ENCODE results near the gene TGFBR3.

TGFBR3 gene

DNA sequence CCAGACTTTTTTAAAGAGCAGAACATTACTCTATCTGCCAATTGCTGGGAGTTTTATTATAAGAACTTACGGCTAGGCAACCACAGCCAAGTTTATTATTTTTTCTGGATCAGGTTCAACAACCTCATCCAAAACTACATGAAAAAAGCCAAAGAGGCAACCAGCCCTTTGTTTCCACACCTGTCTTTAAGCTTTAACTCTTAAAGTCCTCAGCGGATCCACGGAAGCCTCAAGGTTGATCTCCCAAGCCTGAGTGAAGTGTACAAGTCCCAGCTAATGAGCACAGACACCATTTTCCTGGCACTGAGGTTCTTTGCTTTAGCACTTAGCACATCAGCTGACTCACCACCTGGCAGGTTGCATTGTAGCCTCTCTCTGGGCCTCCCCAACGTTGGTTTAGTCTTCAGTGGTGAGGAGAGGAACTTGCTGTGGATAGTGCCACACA lies 143.1 kb downstream of the TGFBR3 start:
- Histone ChIP-seq H3K4me3 (ENCODE audit: low read length) (no peak overlapping the region), H3K9me3 (ENCODE audit: control insufficient read depth, low read depth, low read length) (no peaks in the 10 kb centered on the region), H3K27ac (ENCODE audit: low read length) (no peak overlapping the region), H3K4me1 (ENCODE audit: control insufficient read depth, low read depth, low read length) (no peaks in the 10 kb centered on the region), H3K27me3 (ENCODE audit: control insufficient read depth, insufficient read depth, low read length) (no peaks in the 10 kb centered on the region), H3K9ac (ENCODE audit: low read length) (no peak overlapping the region), H3K36me3 (ENCODE audit: control insufficient read depth, low read depth, low read length) (no peaks in the 10 kb centered on the region)

- H3K9me3 ChIP-seq (ENCODE audit: control insufficient read depth, low read depth, low read length) = no peaks in the 10 kb centered on the region
- H3K27ac ChIP-seq (ENCODE audit: low read length) = no peak overlapping the region
- no peak overlapping the region for H3K4me3 ChIP-seq (ENCODE audit: low read length)
- peaks cover 6% of the 10 kb centered on the region for H3K4me1 ChIP-seq (ENCODE audit: control insufficient read depth, low read depth, low read length)
- H3K36me3 ChIP-seq (ENCODE audit: control insufficient read depth, low read depth, low read length) = no peaks in the 10 kb centered on the region
- H3K27me3 ChIP-seq (ENCODE audit: control insufficient read depth, insufficient read depth, low read length) = no peaks in the 10 kb centered on the region
- no peak overlapping the region for H3K9ac ChIP-seq (ENCODE audit: low read length)
Observed at GRCh38 chr1:91741906-91742305, 144.0 kb downstream of the TGFBR3 start.

- Histone ChIP-seq H3K4me3 (ENCODE audit: low read length) (no peak overlapping the region), H3K4me1 (ENCODE audit: control insufficient read depth, low read depth, low read length) (peaks cover 7% of the 10 kb centered on the region), H3K36me3 (ENCODE audit: control insufficient read depth, low read depth, low read length) (no peaks in the 10 kb centered on the region), H3K27ac (ENCODE audit: low read length) (no peak overlapping the region), H3K27me3 (ENCODE audit: control insufficient read depth, insufficient read depth, low read length) (no peaks in the 10 kb centered on the region), H3K9me3 (ENCODE audit: control insufficient read depth, low read depth, low read length) (no peaks in the 10 kb centered on the region), H3K9ac (ENCODE audit: low read length) (no peak overlapping the region)
Observed at GRCh38 chr1:91741301-91741700, 144.7 kb downstream of the TGFBR3 start.

- Histone ChIP-seq H3K27ac (ENCODE audit: low read length) (no peak overlapping the region), H3K4me3 (ENCODE audit: low read length) (no peak overlapping the region), H3K9ac (ENCODE audit: low read length) (no peak overlapping the region), H3K36me3 (ENCODE audit: control insufficient read depth, low read depth, low read length) (no peaks in the 10 kb centered on the region), H3K9me3 (ENCODE audit: control insufficient read depth, low read depth, low read length) (no peaks in the 10 kb centered on the region), H3K27me3 (ENCODE audit: control insufficient read depth, insufficient read depth, low read length) (no peaks in the 10 kb centered on the region), H3K4me1 (ENCODE audit: control insufficient read depth, low read depth, low read length) (peaks cover 7% of the 10 kb centered on the region)
Observed at GRCh38 chr1:91737650-91738049, 148.3 kb downstream of the TGFBR3 start.

DNA sequence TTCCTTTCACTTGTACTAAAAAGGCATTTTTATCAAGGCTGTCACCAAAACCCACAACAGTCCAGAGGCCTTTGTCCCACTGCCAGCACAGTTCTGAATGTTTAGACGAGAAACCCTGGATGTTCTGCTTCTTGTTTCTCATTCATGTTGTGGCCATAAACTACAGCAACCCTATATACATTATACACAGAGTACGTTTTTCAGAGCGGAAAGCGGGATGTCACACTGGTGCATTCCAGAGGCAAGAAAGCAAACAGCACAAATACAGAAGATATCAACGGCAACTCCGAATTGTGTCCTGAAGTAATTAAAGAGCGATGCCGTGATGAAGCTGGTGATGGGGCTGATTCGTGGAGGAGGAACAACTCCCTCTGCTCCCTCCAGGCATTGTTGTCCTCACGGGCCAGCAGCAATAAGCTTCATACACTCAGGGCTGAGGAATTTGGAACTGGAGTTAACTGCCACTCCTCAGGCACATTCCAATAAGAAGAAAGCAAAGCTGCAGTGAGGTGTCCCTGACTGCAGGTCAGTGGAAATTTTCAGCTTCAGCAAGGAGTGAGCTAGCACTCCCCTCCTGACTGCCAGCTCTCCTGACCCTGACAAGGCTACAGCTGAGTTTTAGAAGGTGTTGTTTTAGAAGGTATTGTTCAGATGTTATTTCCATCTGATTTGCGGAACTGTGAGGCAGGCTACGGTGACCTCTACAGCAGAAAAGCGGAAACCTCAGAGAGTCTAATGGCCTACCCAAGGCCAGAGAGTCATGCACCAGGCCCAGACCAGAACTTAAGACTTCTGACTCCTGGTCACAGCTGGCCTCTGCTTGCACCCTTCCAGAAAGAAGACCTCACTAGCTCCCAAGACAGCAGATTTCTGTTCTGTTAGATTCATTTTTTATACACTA lies 149.0 kb downstream of the TGFBR3 start:
- H3K9ac ChIP-seq (ENCODE audit: low read length) = no peak overlapping the region
- H3K9me3 ChIP-seq (ENCODE audit: control insufficient read depth, low read depth, low read length) = no peaks in the 10 kb centered on the region
- H3K27me3 ChIP-seq (ENCODE audit: control insufficient read depth, insufficient read depth, low read length) = no peaks in the 10 kb centered on the region
- H3K27ac ChIP-seq (ENCODE audit: low read length) = no peak overlapping the region
- H3K36me3 ChIP-seq (ENCODE audit: control insufficient read depth, low read depth, low read length) = no peaks in the 10 kb centered on the region
- H3K4me3 ChIP-seq (ENCODE audit: low read length) = no peak overlapping the region
- peaks cover 11% of the 10 kb centered on the region for H3K4me1 ChIP-seq (ENCODE audit: control insufficient read depth, low read depth, low read length)

GRCh38 chr1:91736146-91736714 lies 149.7 kb downstream of the TGFBR3 start:
- Histone ChIP-seq H3K4me3 (ENCODE audit: low read length) (no peak overlapping the region), H3K9me3 (ENCODE audit: control insufficient read depth, low read depth, low read length) (no peaks in the 10 kb centered on the region), H3K27ac (ENCODE audit: low read length) (no peak overlapping the region), H3K27me3 (ENCODE audit: control insufficient read depth, insufficient read depth, low read length) (no peaks in the 10 kb centered on the region), H3K9ac (ENCODE audit: low read length) (no peak overlapping the region), H3K36me3 (ENCODE audit: control insufficient read depth, low read depth, low read length) (no peaks in the 10 kb centered on the region), H3K4me1 (ENCODE audit: control insufficient read depth, low read depth, low read length) (peaks cover 19% of the 10 kb centered on the region)

- Histone ChIP-seq H3K9me3 (ENCODE audit: control insufficient read depth, low read depth, low read length) (no peaks in the 10 kb centered on the region), H3K27ac (ENCODE audit: low read length) (no peak overlapping the region), H3K9ac (ENCODE audit: low read length) (no peak overlapping the region), H3K36me3 (ENCODE audit: control insufficient read depth, low read depth, low read length) (no peaks in the 10 kb centered on the region), H3K4me1 (ENCODE audit: control insufficient read depth, low read depth, low read length) (peaks cover 23% of the 10 kb centered on the region), H3K27me3 (ENCODE audit: control insufficient read depth, insufficient read depth, low read length) (no peaks in the 10 kb centered on the region), H3K4me3 (ENCODE audit: low read length) (no peak overlapping the region)
Observed at GRCh38 chr1:91735266-91735845, 150.6 kb downstream of the TGFBR3 start.

- Histone ChIP-seq H3K36me3 (ENCODE audit: control insufficient read depth, low read depth, low read length) (no peaks in the 10 kb centered on the region), H3K4me1 (ENCODE audit: control insufficient read depth, low read depth, low read length) (peaks cover 23% of the 10 kb centered on the region), H3K4me3 (ENCODE audit: low read length) (no peak overlapping the region), H3K9me3 (ENCODE audit: control insufficient read depth, low read depth, low read length) (no peaks in the 10 kb centered on the region), H3K27me3 (ENCODE audit: control insufficient read depth, insufficient read depth, low read length) (no peaks in the 10 kb centered on the region), H3K27ac (ENCODE audit: low read length) (no peak overlapping the region), H3K9ac (ENCODE audit: low read length) (no peak overlapping the region)
Observed at GRCh38 chr1:91734761-91735160, 151.2 kb downstream of the TGFBR3 start.

- H3K4me1 ChIP-seq (ENCODE audit: control insufficient read depth, low read depth, low read length) = peaks cover 23% of the 10 kb centered on the region
- H3K4me3 ChIP-seq (ENCODE audit: low read length) = no peak overlapping the region
- H3K27me3 ChIP-seq (ENCODE audit: control insufficient read depth, insufficient read depth, low read length) = no peaks in the 10 kb centered on the region
- H3K27ac ChIP-seq (ENCODE audit: low read length) = no peak overlapping the region
- no peaks in the 10 kb centered on the region for H3K36me3 ChIP-seq (ENCODE audit: control insufficient read depth, low read depth, low read length)
- no peaks in the 10 kb centered on the region for H3K9me3 ChIP-seq (ENCODE audit: control insufficient read depth, low read depth, low read length)
- no peak overlapping the region for H3K9ac ChIP-seq (ENCODE audit: low read length)
Observed at GRCh38 chr1:91733108-91733710, 152.7 kb downstream of the TGFBR3 start.

- peaks cover 23% of the 10 kb centered on the region for H3K4me1 ChIP-seq (ENCODE audit: control insufficient read depth, low read depth, low read length)
- no peak overlapping the region for H3K27ac ChIP-seq (ENCODE audit: low read length)
- no peaks in the 10 kb centered on the region for H3K27me3 ChIP-seq (ENCODE audit: control insufficient read depth, insufficient read depth, low read length)
- H3K4me3 ChIP-seq (ENCODE audit: low read length) = no peak overlapping the region
- H3K9me3 ChIP-seq (ENCODE audit: control insufficient read depth, low read depth, low read length) = no peaks in the 10 kb centered on the region
- H3K9ac ChIP-seq (ENCODE audit: low read length) = no peak overlapping the region
- no peaks in the 10 kb centered on the region for H3K36me3 ChIP-seq (ENCODE audit: control insufficient read depth, low read depth, low read length)
Observed at GRCh38 chr1:91732291-91733107, 153.5 kb downstream of the TGFBR3 start.

DNA sequence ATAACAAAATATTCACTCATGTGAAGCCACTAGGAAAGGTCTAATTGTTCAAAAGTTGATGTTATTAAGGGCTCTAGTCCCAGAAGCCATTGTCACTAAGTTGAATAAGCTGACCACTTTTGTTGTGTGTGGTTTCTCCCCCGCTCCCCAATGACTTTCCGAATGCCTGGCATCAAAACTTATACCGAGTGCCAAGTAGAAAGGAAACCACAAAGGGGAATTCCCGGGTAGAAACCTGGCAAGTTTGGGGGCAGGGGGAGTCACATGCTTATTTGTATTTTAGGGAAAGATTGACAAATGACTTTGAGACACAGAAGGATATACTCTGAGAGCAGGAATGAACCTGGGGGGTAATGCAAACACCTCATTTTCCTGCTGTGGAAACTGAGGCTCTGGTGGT lies 154.1 kb downstream of the TGFBR3 start:
- no peak overlapping the region for H3K27ac ChIP-seq (ENCODE audit: low read length)
- H3K27me3 ChIP-seq (ENCODE audit: control insufficient read depth, insufficient read depth, low read length) = no peaks in the 10 kb centered on the region
- H3K9me3 ChIP-seq (ENCODE audit: control insufficient read depth, low read depth, low read length) = no peaks in the 10 kb centered on the region
- no peaks in the 10 kb centered on the region for H3K36me3 ChIP-seq (ENCODE audit: control insufficient read depth, low read depth, low read length)
- H3K4me3 ChIP-seq (ENCODE audit: low read length) = no peak overlapping the region
- H3K4me1 ChIP-seq (ENCODE audit: control insufficient read depth, low read depth, low read length) = peaks cover 16% of the 10 kb centered on the region
- H3K9ac ChIP-seq (ENCODE audit: low read length) = no peak overlapping the region

All from iPS-18a (cell line).